Prostate gland (tissue), 2 donors: ENCODE measurements around the gene PTCD1.

Experiments
- CTCF ChIP-seq, 4 experiments: fragments of 200-600 bp in 2 of 4; fragments of 450-650 bp in 2 of 4; sonication (generic) in 2 of 4; IDR thresholded peaks; 1 replicate in 3 of 4; 2 replicates in 1 of 4; pipeline ENCODE4 v1.5.1; 2016 to 2019; ENCODE audit warnings: antibody characterized with exemption in 4 of 4, mild to moderate bottlenecking in 2 of 4, moderate library complexity in 2 of 4
- POLR2A ChIP-seq: fragments of 450-650 bp; IDR thresholded peaks from one replicate; pipeline ENCODE4 v1.6.1; 2016; ENCODE audit warnings: antibody characterized with exemption, mild to moderate bottlenecking
- POLR2AphosphoS5 ChIP-seq: sonication (generic); formaldehyde crosslinking; IDR thresholded peaks from one replicate; pipeline ENCODE4 v1.6.1; 2017; ENCODE audit warnings: antibody characterized with exemption

- TF ChIP-seq CTCF (IDR thresholded peaks at IDR 0.05): no peak
- TF ChIP-seq POLR2A: no peak
- no peak for TF ChIP-seq POLR2AphosphoS5
These were observed 34.2 kb downstream of the PTCD1 start for GRCh38 chr7:99404235-99404976.
